Testis (tissue), 2 donors: ENCODE results near the gene AUTS2.

Source experiments
- CTCF ChIP-seq, 3 experiments: fragments of 450-650 bp in 2 of 3; fragments of 200-600 bp in 1 of 3; sonication (generic) in 1 of 3; IDR thresholded peaks; one replicate each; pipeline ENCODE4 v1.5.1; 2016 to 2019; ENCODE audit warnings: antibody characterized with exemption in 3 of 3, mild to moderate bottlenecking in 2 of 3, moderate library complexity in 1 of 3
- POLR2A ChIP-seq: fragments of 450-650 bp; IDR thresholded peaks from one replicate; pipeline ENCODE4 v1.6.1; 2017; ENCODE audit warnings: antibody characterized with exemption, mild to moderate bottlenecking, moderate library complexity

- TF ChIP-seq CTCF (IDR thresholded peaks at IDR 0.05): no peak
- no peak for TF ChIP-seq POLR2A
These were observed 313.9 kb downstream of the AUTS2 start for GRCh38 chr7:69912141-69912540.
